Smooth muscle cell (in vitro differentiated cells): Measurements from ENCODE around the gene HMX1. TPM values are rescaled to one million over a fixed set of nuclear protein-coding genes. Genes with fewer than 3 reads are reported as not detected.

ENCODE experiments used
- DNase-seq: peaks from one replicate; lab custom pipeline; 2025; ENCODE audit not compliant: unreplicated experiment; lab: John Stamatoyannopoulos, UW
- H2AFZ ChIP-seq: fragments of 200-600 bp; sonication (generic); 2 replicates; pipeline ENCODE4 v1.6.0; 2016; ENCODE audit warnings: antibody characterized with exemption, low read depth, mild to moderate bottlenecking
- H3F3A ChIP-seq: fragments of 200-600 bp; sonication (generic); 2 replicates; pipeline ENCODE4 v1.6.0; 2017; ENCODE audit warnings: antibody characterized with exemption, low read depth
- H3K27ac ChIP-seq: fragments of 200-600 bp; sonication (generic); 2 replicates; pipeline ENCODE4 v1.5.1; 2016; ENCODE audit warnings: low read depth, mild to moderate bottlenecking
- H3K27me3 ChIP-seq: fragments of 200-600 bp; sonication (generic); 2 replicates; pipeline ENCODE4 v1.6.1; 2016; ENCODE audit warnings: low read depth, mild to moderate bottlenecking
- H3K36me3 ChIP-seq: fragments of 200-600 bp; sonication (generic); 2 replicates; pipeline ENCODE4 v1.5.1; 2016; ENCODE audit warnings: low read depth
- H3K4me1 ChIP-seq: fragments of 200-600 bp; sonication (generic); 2 replicates; pipeline ENCODE4 v1.5.1; 2016; ENCODE audit warnings: low read depth
- H3K4me2 ChIP-seq: fragments of 200-600 bp; sonication (generic); 2 replicates; pipeline ENCODE4 v1.6.0; 2016; ENCODE audit warnings: mild to moderate bottlenecking
- H3K4me3 ChIP-seq: fragments of 200-600 bp; sonication (generic); 2 replicates; pipeline ENCODE4 v1.5.1; 2016; ENCODE audit warnings: mild to moderate bottlenecking
- H3K79me2 ChIP-seq: fragments of 200-600 bp; sonication (generic); 2 replicates; pipeline ENCODE4 v1.6.0; 2016; ENCODE audit warnings: low read depth, mild to moderate bottlenecking
- H3K9ac ChIP-seq: fragments of 200-600 bp; sonication (generic); 2 replicates; pipeline ENCODE4 v1.6.0; 2016; ENCODE audit warnings: low read depth
- H3K9me3 ChIP-seq: fragments of 200-600 bp; sonication (generic); replicated peaks from 2 replicates; pipeline ENCODE4 v1.5.1; 2016; ENCODE audit warnings: low read depth
- H4K20me1 ChIP-seq: fragments of 200-600 bp; sonication (generic); 2 replicates; pipeline ENCODE4 v1.6.0; 2016; ENCODE audit warnings: low read depth
- CTCF ChIP-seq: fragments of 200-600 bp; sonication (generic); IDR thresholded peaks from 2 replicates; pipeline ENCODE4 v1.5.1; 2017; ENCODE audit warnings: borderline replicate concordance, mild to moderate bottlenecking, antibody characterized with exemption; ENCODE audit not compliant: insufficient read depth, poor library complexity, severe bottlenecking
- WGBS: methylation state at CpG from one replicate; pipeline ENCODE4 v1.1.7; 2016; ENCODE audit warnings: low lambda C conversion rate; 5-methylcytosine and 5-hydroxymethylcytosine counted together
- polyA plus RNA-seq: library from polyadenylated mRNA; unstranded; fragments of >200 nt; fragmentation: Nextera tagmentation; extraction: Ambion mirVana; gene quantifications from 2 replicates; pipeline ENCODE4 v1.2.1, GENCODE V29; 2016
- total RNA-seq: library from RNA; depleted of rRNA; stranded (reverse); fragments of >200 nt; gene quantifications from 2 replicates; pipeline ENCODE4 v1.2.3, GENCODE V29; 2014

The HMX1 gene
- total and polyA plus RNA-seq, 2 experiments from 2014 or later = not detected

GRCh38 chr4:8914461-8915171 is 43.0 kb upstream of the HMX1 start:
- TF ChIP-seq CTCF = no peak
- 85% methylated on average over 29 of the region's 29 CpGs for WGBS
- Histone ChIP-seq H3K9ac (no peak overlapping the region), H3K4me2 (no peak overlapping the region), H2AFZ (no peak overlapping the region), H3K27ac (no peak overlapping the region), H3F3A (no peaks in the 10 kb centered on the region), H3K36me3 (no peaks in the 10 kb centered on the region), H3K79me2 (no peaks in the 10 kb centered on the region), H4K20me1 (no peaks in the 10 kb centered on the region), H3K9me3 (no peaks in the 10 kb centered on the region), H3K27me3 (peaks cover 5% of the 10 kb centered on the region), H3K4me3 (no peak overlapping the region), H3K4me1 (no peaks in the 10 kb centered on the region)
- DNase-seq = no peak

GRCh38 chr4:8913858-8914460 is 42.3 kb upstream of the HMX1 start:
- no peak for DNase-seq
- H3K4me2 ChIP-seq = no peak overlapping the region
- WGBS = 88% methylated on average over 15 of the region's 15 CpGs
- H3K36me3 ChIP-seq = no peaks in the 10 kb centered on the region
- H3K9me3 ChIP-seq = no peaks in the 10 kb centered on the region
- no peak overlapping the region for H3K9ac ChIP-seq
- H4K20me1 ChIP-seq = no peaks in the 10 kb centered on the region
- H3K4me3 ChIP-seq = no peak overlapping the region
- no peak overlapping the region for H2AFZ ChIP-seq
- no peak overlapping the region for H3K27ac ChIP-seq
- H3F3A ChIP-seq = no peaks in the 10 kb centered on the region
- no peak for TF ChIP-seq CTCF
- peaks cover 5% of the 10 kb centered on the region for H3K27me3 ChIP-seq
- no peaks in the 10 kb centered on the region for H3K79me2 ChIP-seq
- H3K4me1 ChIP-seq = no peaks in the 10 kb centered on the region

GRCh38 chr4:8913121-8913857 is 41.6 kb upstream of the HMX1 start:
- H3F3A ChIP-seq = no peaks in the 10 kb centered on the region
- no peak for DNase-seq
- no peak overlapping the region for H3K9ac ChIP-seq
- no peak for TF ChIP-seq CTCF
- H3K9me3 ChIP-seq = no peaks in the 10 kb centered on the region
- H3K4me2 ChIP-seq = no peak overlapping the region
- no peaks in the 10 kb centered on the region for H3K79me2 ChIP-seq
- no peak overlapping the region for H3K27ac ChIP-seq
- H2AFZ ChIP-seq = no peak overlapping the region
- no peaks in the 10 kb centered on the region for H3K4me1 ChIP-seq
- peaks cover 3% of the 10 kb centered on the region for H3K27me3 ChIP-seq
- no peak overlapping the region for H3K4me3 ChIP-seq
- 78% methylated on average over 24 of the region's 24 CpGs for WGBS
- no peaks in the 10 kb centered on the region for H3K36me3 ChIP-seq
- H4K20me1 ChIP-seq = no peaks in the 10 kb centered on the region
